GM23338 (cell line): ENCODE results near the gene TMEM127. TPM values are rescaled to one million over a fixed set of nuclear protein-coding genes. Genes with fewer than 3 reads are reported as not detected.

ENCODE experiments used
- ATAC-seq: fragments of 200-7000 bp; cut with Tn5 transposase; 3 replicates; pipeline ENCODE4 v1.9.1; 2020
- DNase-seq: peaks from one replicate; pipeline ENCODE4 v3.0.0-alpha.2; 2015; ENCODE audit warnings: low spot score
- H2AFZ ChIP-seq: fragments of 200-600 bp; sonication (generic); 2 replicates; pipeline ENCODE4 v1.8.0; 2016; ENCODE audit warnings: antibody characterized with exemption, mild to moderate bottlenecking, moderate library complexity
- H3F3A ChIP-seq: fragments of 200-600 bp; sonication (generic); replicated peaks from 2 replicates; pipeline ENCODE4 v1.8.0; 2017; ENCODE audit warnings: antibody characterized with exemption, mixed run types, low read depth
- H3K27ac ChIP-seq: fragments of 200-600 bp; sonication (generic); 2 replicates; pipeline ENCODE4 v1.6.1; 2016; ENCODE audit warnings: low read depth
- H3K27me3 ChIP-seq: fragments of 200-600 bp; sonication (generic); 2 replicates; pipeline ENCODE4 v1.8.0; 2016; ENCODE audit warnings: mild to moderate bottlenecking, mixed run types, moderate library complexity; ENCODE audit not compliant: insufficient read depth
- H3K36me3 ChIP-seq: fragments of 200-600 bp; sonication (generic); 2 replicates; pipeline ENCODE4 v1.8.0; 2016; ENCODE audit warnings: mild to moderate bottlenecking; ENCODE audit not compliant: insufficient read depth
- H3K4me1 ChIP-seq: fragments of 200-600 bp; sonication (generic); 2 replicates; pipeline ENCODE4 v1.8.0; 2016; ENCODE audit warnings: mild to moderate bottlenecking, moderate library complexity; ENCODE audit not compliant: insufficient read depth
- H3K4me2 ChIP-seq: fragments of 200-600 bp; sonication (generic); 2 replicates; pipeline ENCODE4 v1.7.1; 2017; ENCODE audit warnings: mixed run types
- H3K4me3 ChIP-seq: fragments of 200-600 bp; sonication (generic); 2 replicates; pipeline ENCODE4 v1.6.1; 2016; ENCODE audit warnings: mixed run types
- H3K79me2 ChIP-seq: fragments of 200-600 bp; sonication (generic); replicated peaks from 2 replicates; pipeline ENCODE4 v1.8.0; 2017; ENCODE audit warnings: mild to moderate bottlenecking; ENCODE audit not compliant: insufficient read depth
- H3K9me2 ChIP-seq: fragments of 200-600 bp; sonication (generic); 2 replicates; pipeline ENCODE4 v1.8.0; 2017; ENCODE audit not compliant: insufficient read depth
- H4K20me1 ChIP-seq: fragments of 200-600 bp; sonication (generic); replicated peaks from 2 replicates; pipeline ENCODE4 v1.8.0; 2017; ENCODE audit warnings: mild to moderate bottlenecking; ENCODE audit not compliant: insufficient read depth
- H3K27ac Mint-ChIP-seq: 2 replicates; pipeline ENCODE4 v1.8.0; 2020; ENCODE audit warnings: inconsistent platforms, mild to moderate bottlenecking, moderate library complexity, mixed read lengths
- H3K27me3 Mint-ChIP-seq: 3 replicates; pipeline ENCODE4 v1.8.0; 2022; ENCODE audit warnings: low read depth, mild to moderate bottlenecking, moderate library complexity, mixed read lengths, inconsistent platforms; ENCODE audit not compliant: insufficient read depth, poor library complexity
- H3K36me3 Mint-ChIP-seq: 3 replicates; pipeline ENCODE4 v1.8.0; 2021; ENCODE audit warnings: low read depth, mild to moderate bottlenecking, inconsistent platforms, moderate library complexity, mixed read lengths
- H3K4me1 Mint-ChIP-seq: 3 replicates; pipeline ENCODE4 v1.8.0; 2020; ENCODE audit warnings: mild to moderate bottlenecking, inconsistent platforms, mixed read lengths
- H3K4me3 Mint-ChIP-seq: 3 replicates; pipeline ENCODE4 v1.8.0; 2021; ENCODE audit warnings: moderate library complexity, mild to moderate bottlenecking, inconsistent platforms, mixed read lengths
- H3K9me3 Mint-ChIP-seq: 3 replicates; pipeline ENCODE4 v1.8.0; 2020; ENCODE audit warnings: moderate library complexity, mild to moderate bottlenecking, inconsistent platforms, mixed read lengths
- CREB1 ChIP-seq: fragments of 250-450 bp; sonication (Bioruptor Pico); IDR thresholded peaks from 2 replicates; pipeline ENCODE4 v1.5.0; 2020; ENCODE audit warnings: low read depth, mild to moderate bottlenecking, moderate library complexity
- CTCF ChIP-seq, 2 experiments: fragments of 200-600 bp in 1 of 2; sonication (generic) in 1 of 2; conservative IDR thresholded peaks; 2 replicates each; pipeline versions ENCODE4 v1.5.1 to v1.6.1; 2016 to 2017; ENCODE audit warnings: antibody characterized with exemption in 2 of 2, low read depth in 2 of 2, mild to moderate bottlenecking in 2 of 2, moderate library complexity in 1 of 2
- ETS1 ChIP-seq: IDR thresholded peaks from 2 replicates; pipeline ENCODE4 v1.6.1; 2016; ENCODE audit warnings: antibody characterized with exemption
- EZH2 ChIP-seq: fragments of 200-600 bp; sonication (generic); IDR thresholded peaks from one replicate; pipeline ENCODE4 v1.8.0; 2017; ENCODE audit warnings: antibody characterized with exemption, mild to moderate bottlenecking, low read depth; ENCODE audit not compliant: unreplicated experiment
- EZH2phosphoT487 ChIP-seq: fragments of 200-600 bp; sonication (generic); IDR thresholded peaks from one replicate; pipeline ENCODE4 v1.8.1; 2018; ENCODE audit warnings: antibody characterized with exemption; ENCODE audit not compliant: unreplicated experiment
- JUNB ChIP-seq: IDR thresholded peaks from one replicate; pipeline ENCODE4 v1.6.1; 2016; ENCODE audit warnings: antibody characterized with exemption; ENCODE audit not compliant: unreplicated experiment
- NANOG ChIP-seq: IDR thresholded peaks from 2 replicates; pipeline ENCODE4 v1.6.1; 2016; ENCODE audit warnings: antibody characterized with exemption, borderline replicate concordance
- POLR2AphosphoS5 ChIP-seq: IDR thresholded peaks from 2 replicates; pipeline ENCODE4 v1.6.1; 2016; ENCODE audit warnings: antibody characterized with exemption, low read depth
- REST ChIP-seq: IDR thresholded peaks from one replicate; pipeline ENCODE4 v1.6.1; 2018; ENCODE audit warnings: antibody characterized with exemption; ENCODE audit not compliant: unreplicated experiment
- STAT1 ChIP-seq: IDR thresholded peaks from one replicate; pipeline ENCODE4 v1.6.1; 2016; ENCODE audit warnings: antibody characterized with exemption; ENCODE audit not compliant: unreplicated experiment
- ZNF114 ChIP-seq: fragments of 250-450 bp; sonication (Bioruptor Pico); IDR thresholded peaks from 2 replicates; pipeline ENCODE4 v1.5.0; 2020; ENCODE audit warnings: mild to moderate bottlenecking, moderate library complexity
- ZNF331 ChIP-seq: fragments of 250-450 bp; sonication (Bioruptor Pico); IDR thresholded peaks from 2 replicates; pipeline ENCODE4 v1.5.0; 2020; ENCODE audit warnings: low read depth, mild to moderate bottlenecking, moderate library complexity
- ZNF462 ChIP-seq: fragments of 250-450 bp; sonication (Bioruptor Pico); IDR thresholded peaks from 2 replicates; pipeline ENCODE4 v1.5.0; 2020; ENCODE audit warnings: mild to moderate bottlenecking, moderate library complexity
- polyA plus RNA-seq: library from polyadenylated mRNA; unstranded; fragments of >200 nt; fragmentation: Nextera tagmentation; extraction: Ambion mirVana; gene quantifications from 2 replicates; pipeline ENCODE4 v1.2.1, GENCODE V29; 2016
- total RNA-seq: library from RNA; depleted of rRNA; stranded (reverse); fragments of >200 nt; shearing (Covaris generic); gene quantifications from 2 replicates; pipeline ENCODE4 v1.2.3, GENCODE V29; 2014

TMEM127 gene
- total and polyA plus RNA-seq, 2 experiments from 2014 or later: 4.9 to 19.9 TPM

- Histone ChIP-seq H3K27me3 (no peaks in the 10 kb centered on the region), H3K27ac (no peak overlapping the region), H3K36me3 (peaks cover 11% of the 10 kb centered on the region; the same call in 1 of the 2 replicates), H3K4me3 (no peak overlapping the region), H2AFZ (no peak overlapping the region), H4K20me1 (peaks cover 32% of the 10 kb centered on the region), H3K9me2 (no peaks in the 10 kb centered on the region), H3K79me2 (peaks cover 38% of the 10 kb centered on the region), H3F3A (no peaks in the 10 kb centered on the region), H3K4me1 (peaks cover 6% of the 10 kb centered on the region; the same call in 1 of the 2 replicates), H3K4me2 (no peak overlapping the region)
- Mint-ChIP-seq H3K36me3 (peaks cover 4% of the 10 kb centered on the region; the same call in 2 of the 3 replicates), H3K4me1 (peaks cover 17% of the 10 kb centered on the region), H3K4me3 (no peak overlapping the region), H3K9me3 (no peaks in the 10 kb centered on the region), H3K27ac (no peak overlapping the region), H3K27me3 (peaks cover 5% of the 10 kb centered on the region)
- DNase-seq (no peak), ATAC-seq (no peak)
- TF ChIP-seq EZH2 (no peak), ZNF331 (CRISPR knock-in tag) (no peak), REST (no peak), CTCF (conservative IDR thresholded peaks at IDR 0.05; ENCODE audit: low read depth in 2 of 2) (no peak), ZNF114 (CRISPR knock-in tag) (no peak), CREB1 (no peak), EZH2phosphoT487 (no peak), POLR2AphosphoS5 (no peak), ZNF462 (CRISPR knock-in tag) (no peak), ETS1 (no peak), JUNB (no peak), STAT1 (no peak), NANOG (no peak)
Measured at GRCh38 chr2:96259497-96259921, 6.3 kb downstream of the TMEM127 start.
